Nephron (organoid): ENCODE measurements around the gene KCNT1.

Experiments
- H3K27ac Mint-ChIP-seq, 3 experiments: 2 replicates each; pipeline ENCODE4 v1.8.0; 2020; ENCODE audit warnings: mixed read lengths in 3 of 3, mild to moderate bottlenecking in 2 of 3, moderate library complexity in 1 of 3
- H3K27me3 Mint-ChIP-seq: 2 replicates; pipeline ENCODE4 v1.8.0; 2021; ENCODE audit warnings: low read depth, mild to moderate bottlenecking, moderate library complexity, mixed read lengths
- H3K36me3 Mint-ChIP-seq: 2 replicates; pipeline ENCODE4 v1.8.0; 2020; ENCODE audit warnings: low read depth, mixed read lengths
- H3K4me1 Mint-ChIP-seq: 2 replicates; pipeline ENCODE4 v1.8.0; 2020; ENCODE audit warnings: mixed read lengths
- H3K4me3 Mint-ChIP-seq, 3 experiments: 2 replicates each; pipeline ENCODE4 v1.8.0; 2020; ENCODE audit warnings: mild to moderate bottlenecking in 3 of 3, mixed read lengths in 3 of 3, moderate library complexity in 2 of 3
- H3K9me3 Mint-ChIP-seq: 2 replicates; pipeline ENCODE4 v1.8.0; 2020; ENCODE audit warnings: mixed read lengths
- TF ChIP-seq, protein P1 (sequence below), 3 experiments: fragments of 200-600 bp; sonication (generic); IDR thresholded peaks; one replicate each; pipeline ENCODE4 v1.5.0; 2021; ENCODE audit warnings: antibody characterized with exemption in 3 of 3; ENCODE audit not compliant: unreplicated experiment in 3 of 3

The KCNT1 gene

DNA sequence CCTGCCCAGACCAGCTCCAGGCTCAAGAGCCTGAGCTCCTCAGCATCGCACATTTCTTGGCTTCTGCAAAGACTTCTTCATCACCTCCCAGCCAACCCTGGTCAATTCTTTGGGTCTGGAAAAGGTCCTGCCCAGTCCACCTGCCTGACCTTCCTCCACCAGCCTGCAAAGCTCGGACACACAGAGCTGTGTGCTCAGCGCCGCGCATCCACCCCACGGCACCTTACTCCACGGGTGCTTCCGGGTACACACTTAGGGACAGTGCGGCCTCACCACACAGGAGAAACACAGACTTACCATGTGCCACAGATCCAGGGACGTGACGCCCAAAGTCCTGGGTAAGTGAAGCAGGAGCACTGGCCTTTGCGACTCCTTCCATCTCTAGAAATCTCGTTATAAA lies 97.3 kb downstream of the KCNT1 start:
- Mint-ChIP-seq H3K27ac (no peak overlapping the region), H3K4me1 (no peaks in the 10 kb centered on the region), H3K27me3 (no peaks in the 10 kb centered on the region), H3K36me3 (no peaks in the 10 kb centered on the region), H3K9me3 (no peaks in the 10 kb centered on the region), H3K4me3 (no peak overlapping the region)
- TF ChIP-seq, protein P1, sequence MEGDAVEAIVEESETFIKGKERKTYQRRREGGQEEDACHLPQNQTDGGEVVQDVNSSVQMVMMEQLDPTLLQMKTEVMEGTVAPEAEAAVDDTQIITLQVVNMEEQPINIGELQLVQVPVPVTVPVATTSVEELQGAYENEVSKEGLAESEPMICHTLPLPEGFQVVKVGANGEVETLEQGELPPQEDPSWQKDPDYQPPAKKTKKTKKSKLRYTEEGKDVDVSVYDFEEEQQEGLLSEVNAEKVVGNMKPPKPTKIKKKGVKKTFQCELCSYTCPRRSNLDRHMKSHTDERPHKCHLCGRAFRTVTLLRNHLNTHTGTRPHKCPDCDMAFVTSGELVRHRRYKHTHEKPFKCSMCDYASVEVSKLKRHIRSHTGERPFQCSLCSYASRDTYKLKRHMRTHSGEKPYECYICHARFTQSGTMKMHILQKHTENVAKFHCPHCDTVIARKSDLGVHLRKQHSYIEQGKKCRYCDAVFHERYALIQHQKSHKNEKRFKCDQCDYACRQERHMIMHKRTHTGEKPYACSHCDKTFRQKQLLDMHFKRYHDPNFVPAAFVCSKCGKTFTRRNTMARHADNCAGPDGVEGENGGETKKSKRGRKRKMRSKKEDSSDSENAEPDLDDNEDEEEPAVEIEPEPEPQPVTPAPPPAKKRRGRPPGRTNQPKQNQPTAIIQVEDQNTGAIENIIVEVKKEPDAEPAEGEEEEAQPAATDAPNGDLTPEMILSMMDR (IDR thresholded peaks at IDR 0.05; ENCODE audit: unreplicated experiment in 3 of 3): no peak

DNA sequence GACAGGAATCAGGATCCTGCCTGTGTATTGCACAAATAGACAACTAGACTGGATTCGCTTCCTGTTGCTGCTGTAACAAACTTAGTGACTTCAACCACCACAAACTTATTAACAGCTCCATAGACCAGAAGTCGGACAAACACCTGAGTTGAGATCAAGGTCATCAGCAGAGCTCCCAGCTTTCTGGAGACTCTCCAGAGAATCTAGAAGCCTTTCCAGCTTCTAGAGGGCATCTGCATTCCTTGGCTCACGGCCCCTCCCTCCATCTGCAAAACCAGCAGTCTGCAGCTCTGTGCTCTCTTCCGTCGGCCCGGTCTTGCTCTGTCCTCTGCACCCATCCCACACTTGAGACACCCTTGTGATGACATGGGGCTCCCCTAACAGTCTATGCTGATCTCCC lies 99.1 kb downstream of the KCNT1 start:
- Mint-ChIP-seq H3K36me3 (peaks cover 3% of the 10 kb centered on the region), H3K9me3 (no peaks in the 10 kb centered on the region), H3K4me3 (no peak overlapping the region), H3K4me1 (no peaks in the 10 kb centered on the region), H3K27me3 (no peaks in the 10 kb centered on the region), H3K27ac (no peak overlapping the region)
- TF ChIP-seq, protein P1 (IDR thresholded peaks at IDR 0.05; ENCODE audit: unreplicated experiment in 3 of 3): no peak

DNA sequence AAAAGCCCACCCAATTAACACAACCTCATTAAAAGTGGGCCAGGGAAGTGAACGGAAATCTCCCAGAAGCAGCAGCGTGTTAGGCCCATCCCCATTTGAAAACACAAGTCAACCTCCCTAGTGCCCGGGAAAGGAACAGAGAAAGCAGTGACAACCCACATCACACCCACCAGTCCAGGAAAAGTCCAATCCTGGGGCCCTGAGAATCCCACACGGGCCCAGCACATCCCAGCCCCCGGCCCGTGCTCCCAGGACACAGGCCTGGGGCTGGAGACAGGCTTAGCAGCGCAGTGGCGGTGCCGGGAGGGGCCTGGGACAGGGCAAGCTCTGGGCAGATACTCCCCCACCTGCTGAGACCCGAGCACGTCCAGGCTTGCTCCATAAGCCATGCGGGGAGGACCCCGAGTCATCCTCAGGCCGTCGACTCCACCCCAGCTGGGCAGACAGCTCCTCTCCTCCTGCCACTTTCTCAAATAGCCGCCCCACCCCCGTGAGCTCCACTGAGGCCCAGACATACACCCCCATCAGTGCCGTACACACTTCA lies 101.0 kb downstream of the KCNT1 start:
- Mint-ChIP-seq H3K27ac (no peak overlapping the region), H3K27me3 (no peaks in the 10 kb centered on the region), H3K4me1 (no peaks in the 10 kb centered on the region), H3K9me3 (no peaks in the 10 kb centered on the region), H3K4me3 (no peak overlapping the region), H3K36me3 (peaks cover 8% of the 10 kb centered on the region)
- TF ChIP-seq, protein P1 (IDR thresholded peaks at IDR 0.05; ENCODE audit: unreplicated experiment in 3 of 3): no peak

DNA sequence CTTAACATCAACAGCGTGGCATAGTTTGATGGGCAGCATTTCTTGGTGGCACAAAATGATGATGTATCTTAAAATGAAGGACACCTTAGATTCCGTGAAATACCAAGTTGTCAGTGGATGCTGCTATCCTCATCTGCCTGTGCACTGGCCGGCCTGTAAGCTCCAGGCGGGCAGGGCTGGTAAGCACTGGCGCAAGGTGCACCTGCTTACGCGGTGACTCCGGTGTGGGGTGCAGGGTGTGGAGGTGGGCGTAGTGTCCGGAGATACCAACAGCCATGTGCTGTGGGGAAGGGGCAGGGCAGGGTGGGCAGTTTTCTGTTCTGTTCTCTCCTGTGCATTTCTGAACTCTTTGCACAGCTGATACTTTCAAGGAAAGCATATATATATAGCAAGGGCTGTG lies 101.5 kb downstream of the KCNT1 start:
- Mint-ChIP-seq H3K27ac (no peak overlapping the region), H3K9me3 (no peaks in the 10 kb centered on the region), H3K36me3 (peaks cover 8% of the 10 kb centered on the region), H3K4me1 (no peaks in the 10 kb centered on the region), H3K4me3 (no peak overlapping the region), H3K27me3 (no peaks in the 10 kb centered on the region)
- TF ChIP-seq, protein P1 (IDR thresholded peaks at IDR 0.05; ENCODE audit: unreplicated experiment in 3 of 3): no peak

DNA sequence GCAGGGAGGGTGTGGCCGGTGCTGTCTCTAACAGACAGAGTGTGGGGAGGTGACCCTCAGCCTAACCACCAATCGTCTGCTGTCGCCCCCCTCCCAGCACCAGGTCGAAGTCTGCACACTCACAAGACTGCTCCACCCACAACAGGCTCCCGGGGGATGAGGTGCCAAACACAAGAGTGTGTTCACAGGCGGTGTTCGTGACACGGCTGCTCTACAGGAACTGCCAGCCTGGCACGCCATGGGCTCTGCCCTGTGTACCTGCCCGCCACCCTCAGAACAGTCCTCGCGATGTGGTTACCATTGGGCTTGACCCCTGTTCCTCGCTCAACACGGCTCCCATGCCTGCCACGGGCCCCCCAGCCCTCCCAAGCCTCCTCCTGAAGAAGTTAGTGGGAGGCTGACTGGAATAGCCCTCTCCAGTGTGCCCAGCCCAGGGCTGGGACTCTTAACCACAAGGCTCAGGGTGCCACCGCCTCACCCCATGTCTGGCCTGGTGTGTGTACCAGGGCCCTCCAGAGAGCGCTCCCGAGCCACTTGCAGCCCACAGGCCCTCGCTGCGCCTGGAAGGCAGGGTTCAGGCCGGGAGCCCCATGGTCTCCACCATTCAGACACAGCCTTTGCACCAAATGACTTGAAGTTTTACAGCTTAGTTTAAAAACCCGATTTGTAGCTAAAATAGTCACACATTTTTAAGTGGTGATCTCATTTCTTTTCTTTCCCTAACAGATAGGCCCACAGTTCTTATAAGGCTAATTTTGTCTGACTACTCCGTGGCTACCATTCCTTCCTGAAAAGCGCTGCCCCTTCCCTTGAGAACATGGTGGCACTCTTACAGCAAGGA lies 102.8 kb downstream of the KCNT1 start:
- Mint-ChIP-seq H3K9me3 (no peaks in the 10 kb centered on the region), H3K4me1 (no peaks in the 10 kb centered on the region), H3K36me3 (peaks cover 15% of the 10 kb centered on the region), H3K27ac (no peak overlapping the region), H3K4me3 (no peak overlapping the region), H3K27me3 (no peaks in the 10 kb centered on the region)
- TF ChIP-seq, protein P1 (IDR thresholded peaks at IDR 0.05; ENCODE audit: unreplicated experiment in 3 of 3): no peak
